ENCODE measurements around the gene ELOVL5.

ELOVL5 gene

DNA sequence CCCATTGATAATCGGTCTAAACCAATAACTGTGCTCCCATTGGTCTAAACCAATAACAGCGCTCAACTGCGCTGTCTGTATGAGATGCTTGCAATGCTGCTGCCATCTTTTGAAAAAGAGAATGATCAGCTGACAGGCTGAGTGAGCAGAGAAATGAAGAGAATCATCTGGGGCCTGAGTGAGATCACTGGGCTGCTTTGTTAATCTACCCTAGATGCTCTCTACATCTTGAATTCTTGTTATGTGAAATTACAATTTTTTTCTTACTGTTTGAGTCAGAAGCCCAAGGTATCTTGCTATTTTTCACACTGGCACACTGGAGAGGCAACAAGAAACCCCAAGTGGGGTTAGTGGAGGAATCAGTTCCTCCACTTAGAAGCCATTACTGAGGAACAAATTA lies 108.6 kb downstream of the ELOVL5 start:
- DNase-seq (ENCODE audit: low read depth in 3 of 3), result no peak

DNA sequence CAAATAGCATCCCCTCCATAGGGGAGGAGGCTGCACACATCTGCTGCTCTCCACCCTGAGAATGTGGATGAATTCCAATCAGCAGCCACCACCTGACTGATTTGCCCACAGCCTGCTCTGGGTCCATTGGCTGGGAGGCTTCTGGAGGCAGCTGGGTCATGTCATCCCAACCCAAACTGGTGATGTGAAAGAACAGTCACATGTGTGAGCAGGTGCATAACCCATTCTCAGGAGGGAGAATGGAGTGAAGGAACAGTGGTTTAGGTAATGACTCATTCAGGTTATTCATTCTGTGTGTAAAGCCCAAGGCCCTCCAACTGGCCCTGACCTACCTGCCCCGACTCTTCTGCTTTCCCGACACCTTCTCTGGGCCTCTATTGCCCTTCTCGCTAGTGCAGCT lies 109.2 kb downstream of the ELOVL5 start:
- no peak for DNase-seq (ENCODE audit: low read depth in 3 of 3)

- DNase-seq (ENCODE audit: low read depth in 3 of 3), result no peak
Measured at GRCh38 chr6:53238311-53238710, 110.4 kb downstream of the ELOVL5 start.

- DNase-seq (ENCODE audit: low read depth in 3 of 3), result no peak
Measured at GRCh38 chr6:53236241-53236640, 112.5 kb downstream of the ELOVL5 start.

GRCh38 chr6:53235508-53235907 lies 113.2 kb downstream of the ELOVL5 start:
- no peak for DNase-seq (ENCODE audit: low read depth in 3 of 3)

GRCh38 chr6:53233309-53233708 lies 115.4 kb downstream of the ELOVL5 start:
- DNase-seq (ENCODE audit: low read depth in 3 of 3), result no peak

DNA sequence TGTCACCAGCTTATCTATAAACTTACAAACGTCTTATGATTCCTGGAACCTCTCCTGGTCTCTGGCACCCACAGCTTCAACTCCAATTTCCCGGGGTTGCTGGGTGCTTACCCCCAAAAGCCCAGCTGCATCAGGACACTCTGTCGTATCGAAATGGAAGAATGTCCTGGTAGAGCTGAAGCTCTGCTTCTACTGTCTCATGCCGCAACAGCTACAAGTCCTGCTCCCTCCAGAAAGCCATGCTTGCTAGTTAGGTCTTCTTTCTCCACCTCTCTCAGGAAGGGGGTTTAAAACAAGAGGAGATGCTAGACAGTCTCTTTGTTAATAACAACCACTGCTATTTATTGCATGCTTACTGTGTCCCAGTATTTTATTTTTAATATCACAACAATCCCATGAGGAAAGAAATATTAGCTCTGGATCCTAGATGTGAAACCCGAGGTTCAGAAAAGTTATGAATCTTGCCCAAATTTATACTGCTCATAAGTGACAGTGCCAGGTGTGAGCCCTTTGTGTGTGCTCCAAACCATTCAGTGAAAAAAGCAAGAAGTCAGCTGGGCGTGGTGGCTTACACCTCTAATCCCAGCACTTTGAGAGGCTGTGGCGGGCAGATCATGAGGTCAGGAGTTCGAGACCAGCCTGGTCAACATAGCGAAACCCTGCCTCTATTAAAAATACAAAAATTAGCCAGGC lies 117.8 kb downstream of the ELOVL5 start:
- no peak for DNase-seq (ENCODE audit: low read depth in 3 of 3)

GRCh38 chr6:53227847-53228246 lies 120.9 kb downstream of the ELOVL5 start:
- no peak for DNase-seq (ENCODE audit: low read depth in 3 of 3)

DNA sequence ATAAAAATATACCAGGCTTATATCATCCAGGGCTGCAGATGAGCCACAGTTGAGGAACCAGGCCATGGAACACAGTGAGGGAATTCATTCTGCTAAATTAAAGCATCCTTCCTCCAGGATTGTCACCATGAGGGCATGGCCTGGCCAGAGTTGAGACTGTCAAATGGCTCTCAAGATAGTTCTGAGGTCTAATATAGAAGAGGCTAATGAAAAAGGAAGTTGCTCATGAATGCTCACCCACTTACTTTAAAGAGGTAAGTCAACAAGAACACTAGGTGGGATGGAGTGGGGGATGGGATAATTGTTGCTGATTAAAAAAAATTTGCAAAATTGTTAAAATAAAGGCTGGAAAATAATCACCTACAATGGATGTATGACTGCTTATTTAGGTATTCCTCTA lies 128.1 kb downstream of the ELOVL5 start:
- no peak for DNase-seq (ENCODE audit: low read depth in 3 of 3)

Data from stimulated activated CD4-positive, alpha-beta T cell treated with anti-CD3 and anti-CD28 coated beads, TNF-alpha, amount 100 ng/mL, for 24 hours (primary cell).